HG02970 (cell line): Measurements from ENCODE around the gene NAALAD2.
"Not testable (repeated sequence)": the region's sequence is repeated elsewhere in the genome, so short reads cannot be mapped to it uniquely, and the experiment has no call there.

Experiments used
- ATAC-seq: cut with Tn5 transposase; IDR thresholded peaks from one replicate; pipeline ENCODE4 v1.9.1; 2021; ENCODE audit warnings: mild to moderate bottlenecking, moderate library complexity, moderate number of reproducible peaks; ENCODE audit not compliant: unreplicated experiment, low FRiP score

Gene NAALAD2

DNA sequence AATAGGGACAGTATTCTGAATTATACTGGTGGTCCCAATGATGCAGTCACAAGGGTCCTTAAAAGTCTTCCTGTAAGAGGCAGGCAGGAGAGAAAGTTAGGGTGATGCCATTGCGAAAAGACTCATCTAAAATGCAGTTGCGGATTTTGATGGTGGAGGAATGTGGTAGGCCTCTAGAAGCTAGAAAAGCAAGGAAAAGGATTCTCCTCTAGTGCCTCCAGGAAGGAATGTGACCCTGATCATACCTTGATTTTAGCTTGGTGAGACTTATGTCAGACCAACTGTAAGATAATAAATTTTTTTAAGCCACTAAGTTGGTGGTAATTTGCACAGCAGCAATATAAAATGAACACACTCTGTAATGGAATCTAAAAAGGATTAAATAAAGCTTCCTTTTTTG is 54.5 kb downstream of the NAALAD2 start:
- ATAC-seq: no peak

DNA sequence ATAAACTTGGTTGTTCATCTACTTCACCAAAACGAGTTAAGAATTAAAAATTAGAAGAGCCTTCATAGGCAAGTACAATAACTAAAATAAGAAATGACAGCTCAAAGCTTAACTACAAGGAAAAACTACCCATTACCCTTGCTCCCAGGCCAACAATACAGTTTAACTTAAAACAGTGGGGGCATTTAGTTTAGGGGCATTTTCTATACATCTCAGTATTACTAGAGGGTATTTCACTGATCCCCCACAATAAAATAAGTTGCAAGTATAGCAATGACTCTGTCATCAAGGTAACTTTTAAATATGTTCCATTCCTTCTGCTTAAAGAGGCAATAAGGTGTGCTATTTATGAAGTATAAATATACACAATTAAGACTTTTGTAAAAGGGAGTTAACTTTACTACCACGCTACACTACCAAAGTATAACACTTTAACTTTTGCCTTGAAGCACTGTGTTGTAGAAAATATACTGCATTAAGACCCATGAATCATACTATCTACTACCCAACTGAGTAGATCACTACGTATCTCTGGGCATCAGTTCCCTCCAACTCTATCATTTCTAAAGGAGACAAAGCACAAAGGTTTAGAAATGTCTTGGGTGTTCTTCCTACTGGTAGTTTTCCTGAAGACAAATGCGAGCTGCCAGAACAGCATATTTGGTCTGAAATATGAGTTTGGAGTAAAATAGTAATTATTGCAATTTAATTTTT is 58.6 kb downstream of the NAALAD2 start:
- no peak for ATAC-seq

DNA sequence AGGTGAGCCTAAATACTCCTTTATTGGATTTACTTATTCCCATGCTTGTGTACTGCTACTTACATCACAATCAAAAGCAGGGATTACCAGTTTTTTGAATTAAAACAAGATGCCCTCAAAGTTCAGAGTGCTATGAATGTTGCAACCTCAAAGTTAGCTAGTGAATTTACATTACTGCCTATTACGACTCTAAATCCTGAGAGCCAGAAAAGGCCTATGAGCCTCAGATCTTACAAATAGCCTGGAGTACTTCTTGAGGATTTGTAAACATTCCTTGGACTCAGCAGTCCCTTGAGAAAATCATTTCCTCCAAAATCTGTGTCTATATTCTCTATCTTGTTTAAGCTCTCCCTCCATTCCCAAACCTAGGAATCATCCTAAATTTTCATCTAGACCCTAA is 62.9 kb downstream of the NAALAD2 start:
- ATAC-seq: no peak

DNA sequence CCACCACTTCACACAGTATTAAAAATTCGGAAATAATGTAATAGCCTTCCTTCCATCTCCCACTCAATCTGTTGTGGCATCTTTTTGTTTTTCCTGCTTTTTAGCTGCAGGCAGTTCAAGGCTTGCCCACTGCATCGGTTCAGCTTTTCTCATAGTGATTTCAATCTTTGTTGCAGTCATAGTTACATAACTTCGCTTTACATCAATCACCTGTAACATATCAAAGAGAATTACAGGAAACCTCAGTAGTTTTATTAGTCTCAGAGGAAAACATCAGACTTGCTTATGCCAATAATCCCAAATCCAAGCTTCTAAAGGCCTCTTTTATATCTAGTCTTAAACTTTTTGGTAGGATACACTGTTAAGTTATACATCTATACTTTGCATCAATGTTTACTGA is 67.9 kb downstream of the NAALAD2 start:
- no peak for ATAC-seq

DNA sequence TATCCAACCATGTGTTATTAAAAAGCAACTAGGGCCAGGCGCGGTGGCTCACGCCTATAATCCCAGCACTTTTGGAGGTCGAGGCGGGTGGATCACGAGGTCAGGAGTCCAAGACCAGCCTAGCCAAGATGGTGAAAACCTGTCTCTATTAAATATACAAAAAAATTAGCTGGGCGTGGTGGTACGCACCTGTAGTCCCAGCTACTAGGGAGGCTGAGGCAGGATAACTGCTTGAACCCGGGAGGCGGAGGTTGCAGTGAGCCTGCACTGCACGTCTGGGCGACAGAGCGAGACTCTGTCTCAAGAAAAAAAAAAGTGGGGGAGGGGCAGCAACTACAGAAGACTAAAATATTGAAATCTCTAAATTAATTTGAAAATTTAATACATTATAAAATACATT is 69.9 kb downstream of the NAALAD2 start:
- ATAC-seq: no peak

DNA sequence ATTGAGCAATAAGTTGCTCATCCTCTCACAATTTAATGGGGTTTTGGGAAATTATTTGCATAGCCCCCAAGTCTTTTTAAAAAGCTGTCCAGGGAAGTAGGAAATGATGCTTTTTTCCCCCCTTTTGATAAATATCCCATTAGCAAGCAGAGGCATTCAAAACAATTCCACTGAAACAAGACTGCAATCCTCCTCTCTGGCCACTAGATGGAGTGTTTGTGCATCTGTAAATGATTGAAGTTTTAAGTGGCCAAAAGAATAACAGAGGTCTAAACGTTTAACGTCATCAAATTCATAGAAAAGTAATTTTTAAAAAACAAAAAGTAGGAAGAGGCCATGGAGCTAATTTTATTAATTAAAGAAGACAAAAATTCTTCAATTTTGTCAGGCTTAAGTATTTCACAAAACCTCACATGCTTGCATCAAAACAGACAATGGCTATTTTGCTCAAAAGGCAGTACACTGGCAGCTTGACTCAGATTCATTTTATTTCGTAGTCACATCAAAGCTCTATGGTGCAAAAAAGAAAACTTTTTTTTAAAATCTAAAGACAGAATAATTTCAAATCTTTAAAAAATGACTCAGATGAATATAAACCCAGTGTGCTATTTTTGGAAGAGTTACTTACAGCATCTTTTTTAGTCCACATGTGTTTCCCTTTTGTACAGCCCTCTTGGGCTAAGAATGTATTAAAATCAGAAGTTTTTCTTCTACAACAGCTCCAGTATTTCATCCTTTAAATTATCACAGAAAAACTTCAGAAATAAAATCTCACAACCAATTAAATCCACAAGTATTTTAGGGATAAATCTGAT is 70.6 kb downstream of the NAALAD2 start:
- no peak for ATAC-seq

DNA sequence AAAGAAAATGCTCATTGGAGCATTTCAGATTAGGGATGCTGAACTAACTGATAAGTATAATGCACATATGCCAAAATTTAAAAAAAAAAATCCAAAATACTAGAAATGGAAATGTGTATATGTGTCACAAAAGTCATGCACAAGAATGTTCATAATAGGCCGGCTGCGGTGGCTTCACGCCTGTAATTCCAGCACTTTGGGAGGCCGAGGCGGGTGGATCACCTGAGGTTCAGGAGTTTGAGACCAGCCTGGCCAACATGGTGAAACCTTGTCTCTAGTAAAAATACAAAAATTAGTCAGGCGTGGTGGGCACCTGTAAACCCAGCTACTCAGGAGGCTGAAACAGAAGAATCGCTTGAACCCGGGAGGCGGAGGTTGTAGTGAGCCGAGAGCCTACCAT is 73.5 kb downstream of the NAALAD2 start:
- ATAC-seq: not testable (repeated sequence)

DNA sequence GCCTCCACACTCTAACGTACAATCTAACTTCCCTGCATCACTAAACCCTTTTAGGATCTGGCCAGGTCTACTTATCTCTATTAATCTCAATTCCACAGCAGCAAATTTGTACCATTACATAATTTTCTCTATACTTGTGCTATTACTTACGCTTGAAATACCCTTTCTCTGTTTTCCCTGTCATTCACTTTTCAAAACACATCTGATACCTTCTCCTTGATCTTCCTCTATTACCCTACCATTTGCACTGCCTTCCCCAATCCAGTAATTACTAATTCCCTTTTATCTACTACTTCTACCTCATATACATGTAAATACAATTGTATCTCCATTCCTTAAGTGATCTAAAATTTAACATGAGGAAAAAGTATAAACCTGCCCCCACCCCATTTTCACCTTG is 74.4 kb downstream of the NAALAD2 start:
- no peak for ATAC-seq

DNA sequence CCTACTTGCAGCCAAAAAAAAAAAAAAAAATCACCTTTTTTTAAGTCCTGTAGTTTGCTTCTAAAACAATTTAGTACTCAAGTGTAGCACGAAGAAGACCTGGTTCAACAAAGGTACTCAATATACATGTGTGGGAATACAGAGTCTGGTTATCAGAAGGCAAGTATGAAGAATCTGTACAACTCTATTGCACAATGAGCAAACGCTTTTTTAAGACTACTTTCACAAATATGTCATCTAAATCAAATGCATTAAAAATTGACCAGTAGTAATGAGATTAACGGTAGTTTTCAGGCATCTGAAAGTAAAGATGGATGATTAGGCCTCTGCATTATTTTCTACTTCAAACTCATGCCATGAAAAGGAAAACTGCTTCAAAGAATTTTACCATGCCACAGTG is 78.9 kb downstream of the NAALAD2 start:
- no peak for ATAC-seq

DNA sequence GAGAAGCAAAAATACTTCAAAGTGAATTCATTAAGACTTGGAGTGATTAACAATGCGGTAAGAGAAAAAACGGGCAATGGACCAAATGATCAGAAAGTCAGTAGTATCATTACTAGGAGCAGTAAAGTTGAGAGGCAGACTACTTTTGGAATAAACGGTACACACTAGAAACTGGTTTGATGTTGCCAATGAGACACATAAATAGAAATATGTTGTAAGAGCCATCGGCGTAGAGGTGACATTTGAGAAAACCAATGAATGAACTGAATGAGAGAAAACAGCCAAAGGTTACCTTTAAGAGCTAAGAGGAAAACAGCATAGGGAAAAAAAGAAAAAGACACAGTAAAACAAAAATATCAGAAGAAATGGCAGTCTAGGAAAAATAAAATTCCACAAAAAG is 82.1 kb downstream of the NAALAD2 start:
- no peak for ATAC-seq

DNA sequence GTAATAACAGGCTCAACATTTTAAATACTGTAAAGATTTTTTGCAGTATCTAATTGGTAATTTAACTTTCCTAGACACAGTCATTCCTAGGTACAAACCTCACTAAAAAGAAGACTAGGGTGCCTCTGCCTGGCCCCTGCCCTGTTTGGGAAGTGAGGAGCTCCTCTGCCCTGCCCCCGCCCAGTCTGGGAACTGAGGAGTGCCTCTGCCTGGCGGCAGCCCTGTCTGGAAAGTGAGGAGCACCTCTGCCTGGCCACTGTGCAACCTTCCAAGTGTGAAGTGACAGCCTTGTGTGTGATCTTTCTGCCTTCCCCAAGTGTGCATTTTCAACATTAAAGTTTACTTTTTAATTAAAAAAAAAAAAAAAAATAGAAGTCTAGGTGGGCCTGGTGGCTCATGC is 84.1 kb downstream of the NAALAD2 start:
- no peak for ATAC-seq

DNA sequence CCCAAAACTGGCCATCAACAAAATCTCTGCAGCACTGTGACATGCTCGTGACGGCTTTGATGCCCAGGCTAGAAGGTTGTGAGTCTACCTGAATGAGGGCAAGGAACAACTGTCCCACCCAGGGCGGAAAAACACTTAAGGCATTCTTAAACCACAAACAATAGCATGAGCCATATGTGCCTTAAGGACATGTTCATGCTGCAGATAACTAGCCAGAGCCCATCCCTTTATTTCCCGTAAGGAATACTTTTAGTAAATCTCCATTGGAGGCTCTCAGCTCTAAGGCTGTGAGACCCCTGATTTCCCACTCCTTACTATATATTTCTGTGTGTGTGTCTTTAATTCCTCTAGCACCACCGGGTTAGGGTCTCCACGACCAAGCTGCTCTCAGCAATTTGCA is 85.0 kb downstream of the NAALAD2 start:
- no peak for ATAC-seq

DNA sequence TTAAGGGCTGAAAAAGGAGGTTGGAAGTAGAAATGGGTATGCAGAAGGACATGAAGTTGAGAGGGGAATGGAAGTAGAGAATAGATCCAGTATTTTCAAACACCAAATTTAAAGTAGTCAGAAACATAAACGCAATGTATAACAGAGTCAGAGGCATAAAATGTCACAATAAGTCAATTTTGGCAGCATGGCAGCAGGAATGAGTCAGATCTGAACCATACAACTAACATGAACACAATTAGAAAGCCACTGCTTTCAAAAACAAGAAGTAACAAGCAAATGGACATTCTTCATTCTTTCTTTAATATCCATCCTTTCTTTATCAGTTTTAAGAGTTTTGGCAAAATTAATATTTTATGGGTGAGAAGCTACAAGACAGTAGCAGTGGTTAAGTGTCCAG is 85.9 kb downstream of the NAALAD2 start:
- no peak for ATAC-seq

DNA sequence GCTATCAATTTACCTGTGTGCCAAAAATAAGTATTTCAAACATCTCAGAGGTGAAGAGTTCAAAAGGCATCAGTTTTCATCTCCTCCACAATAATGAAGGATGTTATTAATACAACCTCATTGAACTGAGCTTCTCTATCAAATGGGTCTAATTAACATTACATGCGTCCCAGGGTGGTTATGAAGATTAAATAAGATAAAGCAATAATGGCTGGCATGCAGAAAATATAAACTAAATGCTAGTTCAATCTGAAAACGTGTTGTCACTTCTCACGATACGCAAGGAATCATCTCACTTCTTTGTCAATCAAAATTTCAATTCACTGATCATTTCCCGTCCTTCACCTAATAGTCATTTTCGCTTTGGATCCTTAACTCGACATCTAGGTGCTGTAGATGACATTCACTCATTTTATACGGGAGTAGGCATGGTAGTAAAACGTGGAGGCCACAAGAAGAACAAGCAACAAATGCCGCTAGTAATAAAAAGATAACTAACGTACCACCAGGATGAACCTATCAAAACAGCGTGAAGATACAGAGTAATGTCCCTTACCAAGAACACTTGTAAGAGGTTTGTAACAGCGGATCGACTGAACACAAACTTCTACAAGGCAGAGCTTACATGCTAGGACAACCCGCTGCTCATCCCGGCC is 87.5 kb downstream of the NAALAD2 start:
- ATAC-seq: peak; percentile 8

DNA sequence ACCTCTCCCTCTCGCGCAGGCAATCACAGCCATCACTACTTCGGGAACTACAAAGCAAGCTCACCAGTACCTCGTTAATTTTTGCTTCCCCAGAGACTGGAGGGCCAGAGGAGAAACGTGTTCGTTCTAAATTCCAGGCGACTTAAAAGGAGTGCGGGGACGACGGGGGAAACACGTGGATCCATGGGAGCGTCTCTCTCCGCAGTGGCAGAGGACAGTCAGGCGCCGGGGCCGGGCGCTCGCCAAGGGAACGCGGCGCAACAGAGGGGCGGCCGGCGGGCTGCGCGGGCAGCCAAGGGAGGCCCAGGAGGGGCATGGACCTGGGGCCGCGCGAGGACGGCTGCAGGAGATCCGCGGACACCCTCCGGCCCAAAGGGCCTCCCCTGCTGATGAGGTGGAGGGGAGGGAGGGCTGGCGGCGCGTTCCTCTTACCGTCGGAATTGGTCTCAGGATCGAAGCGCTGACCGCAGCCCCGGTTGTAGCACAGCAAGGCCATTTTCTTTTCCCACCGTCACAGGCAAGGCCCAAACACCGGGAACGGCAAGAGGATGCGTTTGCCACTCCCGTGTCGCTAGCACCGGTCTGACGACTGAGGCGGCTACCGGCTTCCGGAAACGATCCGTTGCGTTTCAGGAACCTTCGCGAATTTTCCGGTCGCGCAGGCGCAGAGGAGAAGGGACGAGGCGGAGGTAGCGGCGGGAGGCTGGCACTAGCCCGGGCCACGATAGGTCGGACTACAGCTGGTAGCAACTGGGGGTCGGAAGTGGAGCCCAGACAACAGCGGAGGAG is 88.2 kb downstream of the NAALAD2 start, which contains the start of gene CHORDC1:
CHORDC1 (minus strand) TSS at position 591 of the 789 bp plus-strand sequence; CDS start at position 496, 95 bp downstream.
- peak; percentile 97 for ATAC-seq

DNA sequence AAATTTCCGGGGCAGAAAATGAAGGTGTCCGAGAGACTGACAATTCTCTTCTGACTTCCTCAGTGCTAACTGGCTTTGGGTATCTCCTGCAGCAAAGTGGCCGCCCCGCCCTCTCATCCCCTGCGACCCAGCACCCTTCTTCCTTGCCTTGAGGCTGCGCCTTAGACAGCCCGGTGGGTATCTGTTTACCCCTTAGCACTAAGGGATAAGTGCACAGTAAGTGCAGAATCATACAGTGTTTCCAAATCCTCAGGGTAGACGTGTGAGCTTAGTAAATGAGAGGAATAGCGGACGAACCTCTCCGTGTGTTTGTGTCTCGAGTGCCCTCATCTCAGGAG is 88.8 kb downstream of the NAALAD2 start:
- ATAC-seq: no peak

DNA sequence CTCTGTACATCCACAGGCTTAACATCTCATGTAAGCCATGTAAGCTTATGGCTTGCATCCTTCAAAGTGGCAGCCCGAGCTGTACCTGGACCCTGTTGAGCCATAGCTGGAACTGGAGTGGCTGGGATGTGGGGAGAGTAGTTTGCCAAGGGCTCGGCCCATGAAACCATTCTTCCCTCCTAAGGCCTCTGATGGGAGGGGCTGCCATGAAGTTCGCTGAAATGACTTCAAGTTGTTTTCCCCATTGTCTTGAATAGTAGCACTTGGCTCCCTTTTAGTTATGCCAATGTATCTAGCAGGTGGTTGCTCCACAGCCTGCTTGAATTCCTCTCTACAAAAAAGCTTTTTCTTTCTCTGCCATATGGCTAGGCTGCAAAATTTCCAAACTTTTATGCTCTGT is 93.6 kb downstream of the NAALAD2 start:
- no peak for ATAC-seq

DNA sequence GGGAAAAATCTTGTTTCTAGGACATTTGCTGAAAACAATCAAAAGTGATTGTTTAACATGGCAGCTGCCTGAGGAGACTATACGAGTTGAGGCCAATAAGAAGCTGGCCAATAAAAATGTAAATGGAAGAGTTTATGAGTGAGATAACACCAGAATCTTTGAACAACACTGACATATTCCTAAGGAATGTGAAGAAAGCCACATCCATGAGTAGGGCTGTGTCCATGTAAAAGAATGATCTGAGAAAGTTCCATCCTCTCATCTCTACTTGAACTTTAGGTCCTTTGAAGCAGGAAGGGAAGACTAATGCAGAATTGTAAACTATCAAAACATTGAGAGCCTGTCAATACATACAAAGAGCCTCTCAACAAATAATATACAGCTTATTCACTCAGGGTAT is 95.3 kb downstream of the NAALAD2 start:
- no peak for ATAC-seq

DNA sequence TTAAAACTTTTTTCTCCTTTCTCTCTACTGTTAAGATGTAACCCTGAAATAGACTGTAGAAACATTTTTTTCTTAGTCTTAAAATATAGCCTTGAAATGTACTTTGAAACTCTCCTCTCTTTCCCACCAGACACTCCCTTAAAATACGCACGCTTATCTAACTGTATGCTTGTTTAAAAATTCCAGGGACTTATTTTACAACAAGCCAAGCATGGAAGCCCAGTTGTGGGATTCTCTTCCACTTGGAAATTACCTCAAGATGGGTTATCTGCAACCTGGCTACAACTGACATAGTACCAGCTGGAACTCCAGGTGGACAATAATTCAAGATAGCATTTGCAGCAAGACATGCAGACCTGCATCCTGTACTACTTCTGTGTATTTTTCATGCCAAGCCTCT is 100.5 kb downstream of the NAALAD2 start:
- ATAC-seq: no peak

DNA sequence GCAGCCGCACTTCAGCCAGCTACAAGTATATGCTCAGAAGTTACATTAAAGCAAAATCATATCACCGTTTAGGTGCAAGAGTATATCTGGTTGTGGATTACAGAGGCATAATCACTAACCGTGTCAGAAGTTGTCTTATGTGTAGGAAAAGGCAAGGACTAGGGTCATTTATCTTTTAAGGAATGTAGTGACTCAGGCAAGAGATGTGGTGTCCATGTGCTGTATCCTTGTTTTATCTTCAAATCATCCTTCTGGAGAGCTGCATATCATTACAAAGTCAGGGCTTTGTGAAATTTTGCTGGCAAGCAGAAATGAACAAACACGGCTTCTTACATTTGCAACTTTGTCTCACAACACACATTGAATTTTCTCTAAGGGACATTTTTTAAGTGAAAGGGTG is 101.1 kb downstream of the NAALAD2 start:
- no peak for ATAC-seq

DNA sequence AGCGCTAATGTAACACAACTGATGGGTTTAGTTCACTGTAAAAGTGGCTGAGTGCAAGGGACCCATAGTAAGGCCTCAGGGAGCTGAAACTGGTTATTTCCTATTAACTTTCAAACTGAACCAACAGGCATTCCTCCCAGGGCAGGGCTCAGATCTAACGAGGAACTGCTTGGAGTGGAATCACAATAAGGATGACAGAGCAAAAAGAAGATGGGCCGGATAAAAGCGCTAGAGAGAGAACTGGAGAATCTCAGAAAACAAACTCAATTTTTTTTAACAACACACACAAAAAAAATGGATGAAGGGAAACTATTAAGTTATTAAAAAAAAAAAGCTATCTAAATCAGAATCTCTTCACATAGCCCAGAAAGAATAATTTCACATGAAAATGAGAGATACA is 102.5 kb downstream of the NAALAD2 start:
- ATAC-seq: no peak
